HG03175 (cell line): Measurements from ENCODE around the gene ANK3.

ENCODE experiments used
- ATAC-seq: cut with Tn5 transposase; IDR thresholded peaks from one replicate; pipeline ENCODE4 v1.9.1; 2021; ENCODE audit warnings: mild to moderate bottlenecking, moderate library complexity; ENCODE audit not compliant: unreplicated experiment

The ANK3 gene

GRCh38 chr10:60348982-60349381 is 40.7 kb downstream of the ANK3 start:
- no peak for ATAC-seq

GRCh38 chr10:60347270-60347669 is 42.4 kb downstream of the ANK3 start:
- no peak for ATAC-seq

GRCh38 chr10:60346661-60347060 is 43.0 kb downstream of the ANK3 start:
- ATAC-seq = no peak

DNA sequence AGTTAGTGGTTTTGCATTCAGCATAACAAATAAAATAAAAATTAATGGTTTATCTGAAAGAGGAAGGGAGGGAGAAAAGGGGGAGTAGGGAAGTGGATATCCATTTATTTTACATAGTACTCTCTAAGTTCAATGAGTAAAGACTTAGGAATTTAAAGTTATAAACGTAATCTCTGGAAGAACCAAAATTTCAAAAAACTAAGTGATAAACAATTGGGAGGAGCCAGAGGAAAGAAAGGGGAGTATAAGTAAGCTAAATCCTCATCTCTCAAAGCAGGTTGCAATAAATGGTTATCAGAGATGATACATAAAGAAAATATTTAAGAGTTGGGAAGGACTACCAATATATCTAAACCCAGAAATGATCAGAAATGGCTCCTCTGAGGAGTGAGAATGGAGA is 46.4 kb downstream of the ANK3 start:
- ATAC-seq = no peak

- no peak for ATAC-seq
Observed at GRCh38 chr10:60341969-60342368, 47.7 kb downstream of the ANK3 start.

- no peak for ATAC-seq
Observed at GRCh38 chr10:60340973-60341372, 48.7 kb downstream of the ANK3 start.

GRCh38 chr10:60339757-60340156 is 49.9 kb downstream of the ANK3 start:
- ATAC-seq = no peak

- ATAC-seq = no peak
Observed at GRCh38 chr10:60338786-60339185, 50.9 kb downstream of the ANK3 start.

- ATAC-seq = no peak
Observed at GRCh38 chr10:60338002-60338564, 51.6 kb downstream of the ANK3 start.

GRCh38 chr10:60336901-60337630 is 52.6 kb downstream of the ANK3 start:
- no peak for ATAC-seq

GRCh38 chr10:60335708-60336107 is 54.0 kb downstream of the ANK3 start:
- no peak for ATAC-seq

GRCh38 chr10:60334991-60335390 is 54.7 kb downstream of the ANK3 start:
- no peak for ATAC-seq

DNA sequence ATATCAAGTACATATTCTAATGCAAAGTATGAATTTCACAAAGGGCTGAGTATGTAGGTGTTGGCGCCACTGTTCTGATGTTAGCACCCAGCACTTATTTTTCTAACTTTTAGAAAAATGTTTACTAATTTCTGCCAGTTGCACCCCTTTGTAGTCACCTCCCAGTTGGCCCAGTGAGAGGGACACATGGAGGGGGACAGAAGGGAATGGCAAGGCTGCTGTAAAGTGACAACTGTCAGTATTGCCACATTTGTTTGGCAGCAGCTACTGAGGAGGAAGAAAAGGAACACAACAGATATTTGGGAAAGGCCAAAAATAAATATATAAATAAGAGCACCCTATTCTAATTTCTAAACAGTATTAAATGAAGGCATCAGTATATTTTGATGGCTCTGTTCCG is 57.3 kb downstream of the ANK3 start:
- no peak for ATAC-seq

GRCh38 chr10:60331886-60332285 is 57.8 kb downstream of the ANK3 start:
- ATAC-seq = no peak

GRCh38 chr10:60323162-60323561 is 66.5 kb downstream of the ANK3 start:
- no peak for ATAC-seq

DNA sequence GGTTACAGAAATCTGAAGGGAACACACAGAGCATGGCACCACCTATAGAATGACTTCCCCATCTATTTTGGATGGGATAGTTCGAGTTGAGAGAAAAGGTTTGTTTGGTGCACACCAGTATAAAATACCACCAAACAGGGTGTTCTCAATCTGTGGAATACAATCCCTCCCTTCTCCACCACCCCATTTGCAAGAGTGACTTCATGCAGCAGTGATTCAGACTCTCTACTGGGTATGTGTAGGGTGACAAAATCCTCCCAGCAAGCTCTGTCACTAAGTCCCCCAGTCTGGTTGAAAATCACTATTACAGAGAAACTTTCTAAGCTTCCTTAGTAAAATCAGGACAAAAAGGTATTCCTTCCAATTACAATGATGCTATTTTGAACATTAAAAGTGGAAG is 69.0 kb downstream of the ANK3 start:
- ATAC-seq = no peak

- no peak for ATAC-seq
Observed at GRCh38 chr10:60316029-60316428, 73.6 kb downstream of the ANK3 start.

GRCh38 chr10:60315311-60315710 is 74.4 kb downstream of the ANK3 start:
- no peak for ATAC-seq

- no peak for ATAC-seq
Observed at GRCh38 chr10:60314069-60314940, 75.4 kb downstream of the ANK3 start.

DNA sequence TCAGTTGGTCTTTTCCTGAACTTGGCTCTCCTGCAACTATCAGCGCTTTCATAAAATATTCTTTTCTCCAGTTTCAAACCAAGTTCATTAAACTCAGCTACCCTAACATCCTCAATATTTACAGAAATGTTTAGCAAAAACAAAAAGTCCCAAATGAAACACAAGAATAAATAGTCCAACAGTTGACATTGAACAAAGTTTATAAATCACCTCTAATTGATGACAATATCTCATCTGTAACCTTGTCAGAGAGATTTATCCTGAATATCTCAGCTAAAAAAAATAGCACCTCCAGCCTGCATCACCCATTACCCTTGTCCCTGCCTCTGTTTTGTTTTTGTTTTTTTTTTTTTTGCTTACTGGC is 76.1 kb downstream of the ANK3 start:
- ATAC-seq = no peak

DNA sequence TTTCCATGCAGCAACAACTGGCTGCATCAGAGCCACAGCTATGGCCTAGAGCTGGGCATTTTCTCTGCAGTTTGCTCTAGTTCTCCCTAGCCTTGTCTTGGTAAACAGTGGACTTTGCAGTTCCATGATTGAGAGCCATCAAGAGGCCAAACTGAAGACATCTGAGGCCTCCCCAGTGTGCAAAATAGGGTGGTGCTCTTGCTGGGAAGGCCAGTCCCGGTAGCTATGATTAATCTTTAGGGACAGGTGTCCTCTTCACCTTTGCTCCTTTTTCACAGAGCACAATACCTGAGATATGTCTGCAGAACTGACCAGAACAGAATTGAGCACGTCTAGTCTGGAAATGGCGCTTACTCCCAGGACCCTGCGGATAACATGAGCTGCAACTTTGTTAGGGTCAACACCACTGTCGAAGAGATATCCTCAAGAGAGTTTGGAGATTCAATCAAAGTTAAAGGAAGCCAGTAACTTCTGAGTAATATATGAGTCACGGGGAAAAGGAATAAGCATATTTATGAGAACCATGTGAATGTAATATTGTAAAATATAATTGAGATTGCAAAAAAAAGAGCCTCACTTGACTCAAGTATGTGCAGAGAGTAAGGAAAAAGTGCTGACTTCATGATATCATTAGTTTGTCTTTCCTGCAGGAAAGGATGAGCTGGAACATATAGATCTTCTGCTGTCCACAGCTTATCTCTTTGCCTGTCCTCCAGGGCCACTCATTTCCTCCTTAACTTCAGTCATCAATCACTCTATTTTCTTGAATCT is 76.7 kb downstream of the ANK3 start:
- ATAC-seq = no peak
